Stimulated activated CD4-positive, alpha-beta T cell treated with anti-CD3 and anti-CD28 coated beads, Interleukin-15, amount 100 ng/mL, for 1 hour (primary cell): ENCODE measurements around the gene SMARCC2.
"Not testable (repeated sequence)": the region's sequence is repeated elsewhere in the genome, so short reads cannot be mapped to it uniquely, and the experiment has no call there.

ENCODE experiments used
- DNase-seq, 2 donors: peaks; one replicate each; pipeline ENCODE4 v3.0.0-alpha.2; 2020; ENCODE audit warnings: low read depth in 1 of 2, low spot score in 1 of 2

SMARCC2 gene

DNA sequence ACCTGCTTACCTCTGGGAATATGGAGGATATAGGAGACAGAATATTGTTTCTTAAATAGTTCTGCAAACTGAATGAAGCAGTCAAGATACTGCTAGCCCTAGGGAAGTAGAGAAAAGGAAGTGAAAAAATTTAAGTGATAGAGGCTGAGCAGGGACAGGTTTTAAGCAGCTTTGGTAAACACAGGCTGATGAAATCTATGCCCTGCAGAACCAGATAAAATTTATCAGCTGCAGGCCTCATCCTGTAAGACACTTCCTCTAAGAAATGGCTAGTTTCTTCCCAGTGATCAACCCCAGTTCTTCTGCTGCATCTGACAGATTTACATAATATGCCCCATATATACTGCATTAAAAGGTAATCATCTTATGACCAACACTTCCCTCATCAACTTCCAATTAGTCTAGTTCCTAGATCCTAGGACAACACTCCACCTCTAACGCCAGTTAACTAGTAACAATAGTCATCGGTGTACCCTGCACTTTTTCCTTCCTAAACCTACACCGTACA is 62.5 kb downstream of the SMARCC2 start:
- DNase-seq: no peak

DNA sequence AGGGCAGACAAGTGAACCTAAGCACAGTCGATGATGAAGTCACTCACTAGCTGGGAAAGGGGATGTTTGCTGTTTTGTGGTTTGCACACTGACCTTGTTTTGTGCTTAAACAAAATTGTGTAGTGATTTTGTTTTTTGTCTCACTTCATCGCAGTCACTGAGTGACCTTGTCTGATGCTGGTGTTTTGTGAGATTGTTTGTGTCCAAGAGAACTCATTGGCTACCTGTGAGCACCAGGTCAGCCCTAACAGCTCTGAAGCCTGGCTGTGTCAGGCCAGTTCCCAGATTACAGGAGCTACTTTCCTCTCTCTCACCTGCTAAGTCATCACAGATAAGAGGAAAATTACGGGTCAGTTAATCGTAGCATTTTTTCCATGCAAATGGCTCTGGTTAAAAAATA is 65.2 kb downstream of the SMARCC2 start:
- no peak for DNase-seq

DNA sequence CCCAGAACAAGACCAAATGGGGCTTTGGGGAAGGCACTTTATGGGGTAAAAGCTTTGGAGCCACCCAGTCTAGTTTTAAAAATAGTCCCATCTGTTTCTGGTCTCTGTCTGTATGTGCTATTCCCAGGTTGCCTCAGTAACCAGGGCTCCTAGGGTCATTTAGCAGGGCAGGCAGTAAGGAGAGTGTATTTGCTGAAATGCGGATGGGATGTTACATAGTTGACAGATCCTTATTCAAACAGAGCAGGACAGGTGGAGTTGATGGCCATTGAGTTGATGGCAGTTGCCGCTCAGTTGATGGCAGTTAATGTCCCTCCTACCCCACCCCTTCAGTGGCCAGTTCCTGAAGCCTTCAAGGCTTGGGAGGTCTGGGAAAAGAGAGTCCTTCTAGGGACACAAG is 66.6 kb downstream of the SMARCC2 start:
- DNase-seq: no peak

DNA sequence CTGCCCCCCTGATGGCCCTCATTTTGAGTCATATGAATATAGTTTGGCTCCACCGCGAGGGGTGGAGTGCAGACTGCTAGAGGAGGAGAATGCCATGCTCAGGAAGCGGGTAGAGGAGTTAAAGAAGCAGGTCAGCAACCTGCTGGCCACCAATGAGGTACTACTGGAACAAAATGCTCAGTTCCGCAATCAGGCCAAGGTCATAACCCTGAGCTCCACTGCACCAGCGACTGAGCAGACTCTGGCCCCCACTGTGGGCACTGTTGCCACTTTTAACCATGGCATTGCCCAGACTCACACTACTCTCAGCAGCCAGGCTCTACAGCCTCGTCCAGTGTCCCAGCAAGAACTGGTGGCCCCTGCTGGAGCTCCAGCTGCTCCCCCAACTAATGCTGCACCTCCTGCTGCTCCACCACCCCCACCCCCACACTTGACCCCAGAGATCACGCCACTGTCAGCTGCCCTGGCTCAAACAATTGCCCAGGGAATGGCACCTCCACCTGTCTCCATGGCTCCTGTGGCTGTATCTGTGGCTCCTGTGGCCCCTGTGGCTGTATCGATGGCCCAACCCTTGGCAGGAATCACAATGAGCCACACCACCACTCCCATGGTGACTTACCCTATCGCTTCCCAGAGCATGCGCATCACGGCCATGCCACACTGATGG is 67.9 kb downstream of the SMARCC2 start:
- DNase-seq: no peak

- DNase-seq: no peak
Observed at GRCh38 chr12:56120158-56120846, 69.0 kb downstream of the SMARCC2 start.

- DNase-seq: no peak
Observed at GRCh38 chr12:56119361-56119796, 69.9 kb downstream of the SMARCC2 start.

DNA sequence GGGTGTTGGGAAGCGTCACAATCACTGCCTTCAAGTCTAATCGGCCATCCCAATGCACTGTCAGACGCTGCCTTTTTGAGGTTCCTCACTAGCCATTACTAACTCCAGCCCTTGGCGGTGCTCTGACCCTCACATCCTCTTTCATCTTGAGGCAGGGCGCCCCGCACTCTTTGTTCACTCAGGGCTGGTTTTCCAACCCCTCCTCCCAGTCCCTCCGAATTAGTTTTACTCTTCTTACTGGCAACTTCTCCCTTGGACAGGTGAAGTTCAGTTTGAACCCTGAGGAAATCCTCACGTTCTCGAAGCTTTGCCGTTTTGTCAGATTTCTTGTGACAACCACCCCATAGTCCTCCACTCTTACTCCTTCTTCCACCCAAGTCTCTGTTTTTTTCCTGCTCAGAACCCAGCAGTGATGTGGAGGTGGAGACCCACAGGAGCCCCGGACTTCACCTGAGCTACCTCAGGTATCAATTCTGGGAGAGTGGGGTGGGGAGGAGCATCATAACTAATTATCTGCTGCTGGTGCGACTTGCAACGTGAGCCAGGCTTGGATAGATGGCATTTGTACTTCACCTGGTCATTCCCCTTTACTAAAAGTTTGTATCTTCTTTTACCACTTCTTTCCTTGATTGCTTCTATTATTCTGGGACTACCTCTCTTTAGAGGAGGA is 70.5 kb downstream of the SMARCC2 start:
- no peak for DNase-seq

- DNase-seq: peak; percentile 84 to 92
Observed at GRCh38 chr12:56117778-56118687, 71.2 kb downstream of the SMARCC2 start, which contains the start of gene ZC3H10. Gene ZC3H10 (plus strand): TSS chr12:56118266. CDS start chr12:56120563, 2,297 bp downstream.

DNA sequence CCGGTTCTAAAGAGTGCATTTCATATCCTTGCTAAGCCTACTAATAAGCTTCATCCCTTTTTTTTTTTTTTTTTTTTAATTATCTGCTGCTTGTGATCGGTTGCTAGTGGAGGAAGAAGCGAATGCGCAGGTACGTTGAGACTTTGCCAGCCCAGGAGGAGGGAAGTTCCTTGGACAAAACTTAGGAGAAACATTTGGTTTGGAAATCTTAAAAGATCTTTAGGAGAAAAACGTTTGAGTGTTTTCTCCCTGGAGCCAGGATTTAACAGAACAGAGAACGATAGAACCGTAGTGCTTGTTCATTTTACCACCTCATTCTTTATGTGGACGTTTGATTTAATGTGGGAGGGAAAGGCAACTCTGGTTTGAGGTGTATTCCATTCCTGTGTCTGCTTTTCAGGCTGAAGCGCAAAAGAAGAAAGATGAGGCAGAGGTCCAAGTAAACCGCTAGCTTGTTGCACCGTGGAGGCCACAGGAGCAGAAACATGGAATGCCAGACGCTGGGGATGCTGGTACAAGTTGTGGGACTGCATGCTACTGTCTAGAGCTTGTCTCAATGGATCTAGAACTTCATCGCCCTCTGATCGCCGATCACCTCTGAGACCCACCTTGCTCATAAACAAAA is 72.1 kb downstream of the SMARCC2 start:
- DNase-seq: not testable (repeated sequence)

DNA sequence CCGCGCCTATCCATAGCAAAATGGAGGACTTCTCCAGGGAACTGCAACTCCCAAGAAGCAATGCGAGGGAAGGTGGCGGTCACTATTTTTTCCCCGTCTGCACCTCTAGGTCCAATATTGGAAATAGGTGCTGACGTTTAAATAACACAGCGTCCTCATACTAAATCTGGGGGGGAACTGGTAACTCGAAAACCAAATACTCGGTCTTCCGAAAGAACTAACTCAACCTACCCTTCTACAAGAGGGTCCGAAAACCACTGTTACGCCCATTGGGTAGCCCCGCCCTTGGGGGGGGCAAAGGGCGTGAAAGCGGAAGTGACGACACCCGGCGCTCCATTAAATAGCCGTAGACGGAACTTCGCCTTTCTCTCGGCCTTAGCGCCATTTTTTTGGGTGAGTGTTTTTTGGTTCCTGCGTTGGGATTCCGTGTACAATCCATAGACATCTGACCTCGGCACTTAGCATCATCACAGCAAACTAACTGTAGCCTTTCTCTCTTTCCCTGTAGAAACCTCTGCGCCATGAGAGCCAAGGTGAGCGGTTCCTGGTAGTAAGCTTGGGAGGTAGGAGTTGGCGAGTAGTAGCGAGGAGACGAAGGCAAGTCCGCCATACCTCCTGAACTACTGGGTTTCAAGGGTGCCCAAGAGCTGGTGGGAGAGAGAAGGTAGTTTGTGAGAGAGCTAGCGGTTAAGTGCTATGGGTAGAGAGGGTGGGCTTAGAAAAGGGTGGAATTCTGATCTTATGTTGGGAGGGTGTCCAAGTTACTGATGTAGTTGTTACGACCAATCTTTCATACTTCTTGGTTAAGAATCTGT is 72.8 kb downstream of the SMARCC2 start, which contains the start of gene RPL41:
Gene RPL41 (plus strand): TSS at position 367 of the 815 bp plus-strand sequence.
- DNase-seq: peak; percentile 90

DNA sequence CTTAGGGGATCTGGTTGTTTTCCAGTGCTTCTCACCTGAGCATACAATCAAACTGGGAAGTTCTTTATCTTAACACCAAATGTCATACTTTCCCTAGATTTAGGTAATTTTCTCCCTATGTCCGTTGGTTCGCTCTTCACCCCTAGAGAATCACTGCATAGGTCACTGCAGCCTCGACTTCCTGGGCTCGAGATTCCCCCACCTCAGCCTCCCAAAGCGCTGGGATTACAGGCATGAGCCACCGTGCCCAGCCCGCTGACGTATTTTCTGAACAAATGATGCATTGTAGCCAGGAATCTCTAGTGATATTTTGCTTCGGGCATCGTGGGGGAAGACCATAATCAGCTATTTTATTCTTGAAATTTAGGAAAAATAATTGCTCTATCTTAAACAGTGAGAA is 74.0 kb downstream of the SMARCC2 start:
- DNase-seq: no peak

GRCh38 chr12:56114084-56114483 is 75.2 kb downstream of the SMARCC2 start:
- no peak for DNase-seq
